Lower lobe of right lung (tissue), 2 donors: ENCODE results near the gene MOXD1. TPM values are rescaled to one million over a fixed set of nuclear protein-coding genes. Genes with fewer than 3 reads are reported as not detected.

Experiments
- ATAC-seq, 2 donors: fragments of 200-7000 bp; cut with Tn5 transposase; one replicate each; pipeline ENCODE4 v1.9.1; 2020 to 2022; ENCODE audit warnings: mild to moderate bottlenecking in 2 of 2, moderate library complexity in 2 of 2
- DNase-seq: peaks from one replicate; pipeline ENCODE4 v3.0.0-alpha.2; 2020
- H3K27ac ChIP-seq: fragments of 200-600 bp; one replicate; pipeline ENCODE4 v1.8.0; 2022
- H3K27me3 ChIP-seq: fragments of 200-600 bp; one replicate; pipeline ENCODE4 v1.8.0; 2022; ENCODE audit warnings: low read depth
- H3K36me3 ChIP-seq: fragments of 200-600 bp; one replicate; pipeline ENCODE4 v1.8.0; 2022; ENCODE audit warnings: mild to moderate bottlenecking
- H3K4me1 ChIP-seq: fragments of 200-600 bp; one replicate; pipeline ENCODE4 v1.8.0; 2022
- H3K4me3 ChIP-seq: fragments of 200-600 bp; one replicate; pipeline ENCODE4 v1.8.0; 2022; ENCODE audit warnings: mild to moderate bottlenecking
- H3K9me3 ChIP-seq: fragments of 200-600 bp; one replicate; pipeline ENCODE4 v1.8.0; 2022
- CTCF ChIP-seq: fragments of 200-600 bp; IDR thresholded peaks from one replicate; pipeline ENCODE4 v1.8.0; 2022; ENCODE audit warnings: antibody characterized with exemption, mild to moderate bottlenecking
- intact Hi-C: fragments of 100-400 bp; cut with DNase I; formaldehyde crosslinking; loops from one replicate; pipeline ENCODE4 v1.11.0; 2022
- total RNA-seq: library from RNA; stranded (reverse); fragmentation: NEBNext Ultra II Directional; extraction: Animal tissue kit (Norgen Biotek cat#: 25700); gene quantifications from one replicate; pipeline ENCODE4 v1.2.1, GENCODE V29; 2021
- donor health status: DM: no; HTN: yes; CAD: no; lungs with severe emphysema.

MOXD1 gene
- total RNA-seq, 1 donor from 2014 or later: 13.4 TPM

DNA sequence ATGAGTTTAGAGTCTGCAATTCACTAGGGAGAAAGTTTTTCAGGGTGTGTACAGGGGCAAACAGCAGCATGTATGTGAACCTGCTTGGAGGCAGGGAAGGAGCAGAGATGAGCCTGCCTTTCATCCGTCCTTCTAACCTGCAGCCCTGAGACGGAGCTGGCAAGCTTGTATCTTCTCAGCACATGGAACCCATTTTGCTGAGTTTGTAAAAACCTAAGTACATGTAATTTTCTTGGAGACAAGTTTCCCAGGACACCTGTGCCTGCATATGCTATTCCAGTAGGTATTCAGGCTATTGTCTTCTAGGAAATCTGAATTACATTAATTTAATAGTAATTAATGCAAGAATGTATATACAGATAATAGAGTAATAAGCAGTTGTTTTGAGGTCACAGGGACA, 28.8 kb upstream of the MOXD1 start:
- Histone ChIP-seq H3K27ac (no peak overlapping the region), H3K9me3 (no peaks in the 10 kb centered on the region), H3K27me3 (no peaks in the 10 kb centered on the region), H3K36me3 (no peaks in the 10 kb centered on the region), H3K4me1 (no peaks in the 10 kb centered on the region), H3K4me3 (no peak overlapping the region)
- no peak for DNase-seq
- TF ChIP-seq CTCF: no peak
- intact Hi-C loops: no loop called here
- ATAC-seq: no peak

- DNase-seq (no peak), ATAC-seq (no peak)
- H3K9me3 ChIP-seq: peaks cover 6% of the 10 kb centered on the region
- no peaks in the 10 kb centered on the region for H3K4me1 ChIP-seq
- TF ChIP-seq CTCF: no peak
- no peak overlapping the region for H3K4me3 ChIP-seq
- no peak overlapping the region for H3K27ac ChIP-seq
- intact Hi-C loops: no loop called here
- H3K36me3 ChIP-seq: no peaks in the 10 kb centered on the region
- H3K27me3 ChIP-seq: no peaks in the 10 kb centered on the region
Observed at GRCh38 chr6:132425176-132425575, 23.9 kb upstream of the MOXD1 start.

GRCh38 chr6:132423839-132424238, 22.6 kb upstream of the MOXD1 start:
- intact Hi-C loops: no loop called here
- Histone ChIP-seq H3K27me3 (no peaks in the 10 kb centered on the region), H3K9me3 (peaks cover 6% of the 10 kb centered on the region), H3K4me3 (no peak overlapping the region), H3K4me1 (no peaks in the 10 kb centered on the region), H3K27ac (no peak overlapping the region), H3K36me3 (no peaks in the 10 kb centered on the region)
- TF ChIP-seq CTCF: no peak
- no peak for ATAC-seq
- DNase-seq: no peak

DNA sequence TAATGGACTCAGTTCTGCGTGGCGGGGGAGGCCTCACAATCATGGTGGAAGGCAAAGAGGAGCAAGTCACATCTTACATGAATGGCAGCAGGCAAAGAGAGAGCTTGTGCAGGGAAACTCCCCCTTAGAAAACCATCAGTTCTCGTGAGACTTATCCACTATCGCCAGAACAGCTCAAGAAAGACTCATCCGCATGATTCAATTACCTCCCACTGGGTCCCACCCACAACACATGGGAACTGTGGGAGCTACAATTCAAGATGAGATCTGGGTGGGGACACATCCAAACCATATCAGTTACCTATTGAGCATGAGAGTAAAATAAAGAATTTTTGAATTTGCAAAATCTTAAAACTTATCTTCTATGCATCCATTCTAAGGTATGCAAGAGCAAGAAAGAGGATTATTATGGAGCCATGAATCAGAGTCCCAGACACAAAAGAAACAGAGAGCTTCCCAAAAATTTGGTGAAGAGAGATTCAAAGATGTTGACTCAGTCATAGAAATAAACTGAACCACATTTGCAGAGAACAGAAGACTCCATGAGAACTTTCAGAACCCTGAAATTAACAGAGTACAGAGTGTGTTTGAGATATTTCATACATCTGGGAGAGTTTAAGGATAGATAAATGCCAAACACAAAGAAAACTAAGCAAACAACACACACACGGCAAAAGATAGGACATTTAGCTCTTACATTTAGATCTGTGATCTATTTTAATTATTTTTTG, 17.1 kb upstream of the MOXD1 start:
- no peak for TF ChIP-seq CTCF
- H3K36me3 ChIP-seq: no peaks in the 10 kb centered on the region
- peaks cover 6% of the 10 kb centered on the region for H3K9me3 ChIP-seq
- no peak overlapping the region for H3K4me3 ChIP-seq
- intact Hi-C loops: no loop called here
- no peak for ATAC-seq
- no peak for DNase-seq
- no peaks in the 10 kb centered on the region for H3K27me3 ChIP-seq
- no peak overlapping the region for H3K27ac ChIP-seq
- no peaks in the 10 kb centered on the region for H3K4me1 ChIP-seq

DNA sequence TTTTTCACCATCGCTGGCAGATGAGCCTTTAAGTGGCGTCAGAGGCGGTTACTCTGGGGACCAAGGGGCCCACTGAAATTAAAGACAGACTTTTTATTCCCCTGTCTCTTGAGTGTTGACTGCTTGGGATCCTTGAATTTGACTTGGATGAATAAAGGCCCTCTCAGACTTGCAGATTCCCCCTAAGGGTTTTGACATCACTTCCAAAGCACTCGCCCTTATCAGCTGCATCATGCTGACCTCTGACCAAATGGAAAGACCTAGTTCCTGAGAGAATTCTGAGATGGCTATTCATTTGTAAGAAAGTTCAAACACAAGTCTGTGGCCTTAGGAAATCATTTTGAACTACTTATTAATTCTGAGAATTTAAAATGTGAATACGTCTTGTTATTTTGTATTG, 13.5 kb upstream of the MOXD1 start:
- Histone ChIP-seq H3K4me3 (no peak overlapping the region), H3K9me3 (no peaks in the 10 kb centered on the region), H3K4me1 (no peaks in the 10 kb centered on the region), H3K36me3 (no peaks in the 10 kb centered on the region), H3K27ac (no peak overlapping the region), H3K27me3 (no peaks in the 10 kb centered on the region)
- intact Hi-C loops: no loop called here
- DNase-seq: no peak
- TF ChIP-seq CTCF: no peak
- ATAC-seq: no peak
